ENCODE data around the gene RBBP6. TPM values are rescaled to one million over a fixed set of nuclear protein-coding genes. Genes with fewer than 3 reads are reported as not detected.
A peak's percentile ranks its signal among the peaks of the same experiment; 100 is the strongest.

Gene RBBP6
- total RNA-seq, 1 experiment from 2014 or later: 38.4 TPM

GRCh38 chr16:24535827-24536226 lies 3.5 kb upstream of the RBBP6 start:
- intact Hi-C loops (cut with micrococcal nuclease): loop anchor here (10.0 kb wide), 1 partner anchor 509 kb away; no protein-coding TSS in a partner anchor
- no TSS peak for BruUV-seq (replicated peaks)

DNA sequence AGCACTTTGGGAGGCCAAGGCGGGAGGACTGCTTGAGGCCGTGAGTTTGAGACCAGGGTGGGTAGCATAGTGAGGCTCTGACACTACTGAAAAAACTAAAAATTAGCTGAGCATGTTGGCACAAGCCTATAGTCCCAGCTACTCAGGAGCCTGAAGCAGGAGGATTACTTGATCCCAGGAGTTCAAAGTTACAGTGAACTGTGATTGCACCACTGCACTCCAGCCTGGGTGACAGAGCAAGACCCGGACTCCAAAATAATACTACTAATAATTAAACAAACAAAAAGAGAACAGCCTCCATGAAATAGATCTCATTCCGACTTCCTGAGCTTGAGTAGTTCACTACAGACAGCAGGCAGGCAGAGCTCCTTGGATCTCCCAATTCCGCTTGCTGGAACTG lies 2.7 kb upstream of the RBBP6 start:
- Histone ChIP-seq H2AFZ (ENCODE audit: low read length) (no peak overlapping the region), H3K36me3 (ENCODE audit: low read depth, low read length) (0 out of 2 replicates have a peak, but pooled peaks cover 4% of the 10 kb centered on the region), H3K27me3 (ENCODE audit: low read length) (no peaks in the 10 kb centered on the region), H3K9me2 (replicated peaks; ENCODE audit: low read length) (no peaks in the 10 kb centered on the region), H3K9me3 (ENCODE audit: low read length) (no peaks in the 10 kb centered on the region), H3K79me2 (ENCODE audit: low read length) (peaks cover 23% of the 10 kb centered on the region), H3K4me1 (ENCODE audit: insufficient read depth, low read length) (peaks cover 30% of the 10 kb centered on the region), H3K4me3 (ENCODE audit: low read length) (no peak overlapping the region), H3K4me2 (ENCODE audit: low read length) (no peak overlapping the region), H3K9ac (ENCODE audit: low read length) (no peak overlapping the region), H4K20me1 (ENCODE audit: low read length) (peaks cover 19% of the 10 kb centered on the region), H3K27ac (ENCODE audit: low read length) (no peak overlapping the region), H3F3A (ENCODE audit: low read length, unreplicated experiment) (no peaks in the 10 kb centered on the region)
- DNase-seq (no peak), ATAC-seq (no peak)
- TF ChIP-seq EZH2 (IDR thresholded peaks at IDR 0.05; ENCODE audit: low read length, unreplicated experiment) (no peak), CTCF (conservative IDR thresholded peaks at IDR 0.05; ENCODE audit: low read depth, low read length) (no peak), EZH2phosphoT487 (IDR thresholded peaks at IDR 0.05; ENCODE audit: borderline replicate concordance, low read length) (no peak)
- CTCF ChIA-PET: interaction anchor here (1.2 kb wide), 1 partner anchor 19 kb away, joined by 4 read pairs; no protein-coding TSS in a partner anchor
- POLR2A ChIA-PET (ENCODE audit: unreplicated experiment): no interaction called here
- no TSS peak for BruUV-seq (replicated peaks)
- intact Hi-C loops (cut with micrococcal nuclease): loop anchor here (10.0 kb wide), 1 partner anchor 508 kb away; no protein-coding TSS in a partner anchor

More at GRCh38 chr16:24535827-24536226, 3.5 kb upstream of the RBBP6 start:
- Histone ChIP-seq H3F3A (ENCODE audit: low read length, unreplicated experiment) (no peaks in the 10 kb centered on the region), H3K9me2 (replicated peaks; ENCODE audit: low read length) (no peaks in the 10 kb centered on the region), H3K4me2 (ENCODE audit: low read length) (no peak overlapping the region), H3K27ac (ENCODE audit: low read length) (peak overlapping the region; percentile 88), H3K4me1 (ENCODE audit: insufficient read depth, low read length) (peaks cover 30% of the 10 kb centered on the region), H2AFZ (ENCODE audit: low read length) (no peak overlapping the region), H3K79me2 (ENCODE audit: low read length) (peaks cover 15% of the 10 kb centered on the region), H4K20me1 (ENCODE audit: low read length) (peaks cover 10% of the 10 kb centered on the region), H3K9ac (ENCODE audit: low read length) (peak overlapping the region; percentile 58; the same call in 1 of the 2 replicates), H3K9me3 (ENCODE audit: low read length) (no peaks in the 10 kb centered on the region), H3K27me3 (ENCODE audit: low read length) (no peaks in the 10 kb centered on the region), H3K4me3 (ENCODE audit: low read length) (no peak overlapping the region), H3K36me3 (ENCODE audit: low read depth, low read length) (no peaks in the 10 kb centered on the region)
- no peak for DNase-seq
- CTCF ChIA-PET: no interaction called here
- POLR2A ChIA-PET (ENCODE audit: unreplicated experiment): no interaction called here
- ATAC-seq: no peak
- TF ChIP-seq CTCF (conservative IDR thresholded peaks at IDR 0.05; ENCODE audit: low read depth, low read length): no peak
- TF ChIP-seq EZH2 (IDR thresholded peaks at IDR 0.05; ENCODE audit: low read length, unreplicated experiment): no peak
- TF ChIP-seq EZH2phosphoT487 (IDR thresholded peaks at IDR 0.05; ENCODE audit: borderline replicate concordance, low read length): no peak

Measured in PC-3 (cell line).